Osteocyte (in vitro differentiated cells): ENCODE data around the gene CDS1. TPM values are rescaled to one million over a fixed set of nuclear protein-coding genes. Genes with fewer than 3 reads are reported as not detected.
"Not testable (repeated sequence)": the region's sequence is repeated elsewhere in the genome, so short reads cannot be mapped to it uniquely, and the experiment has no call there.

ENCODE experiments used
- DNase-seq: peaks from one replicate; pipeline ENCODE4 v3.0.0; 2021; ENCODE audit warnings: mixed read lengths; ENCODE audit not compliant: unreplicated experiment; ENCODE audit errors: extremely low spot score
- H3K27ac Mint-ChIP-seq: one replicate; pipeline ENCODE4 v1.8.0; 2021; ENCODE audit warnings: mild to moderate bottlenecking, mixed read lengths; ENCODE audit not compliant: unreplicated experiment
- H3K27me3 Mint-ChIP-seq: one replicate; pipeline ENCODE4 v1.8.0; 2021; ENCODE audit warnings: mixed read lengths; ENCODE audit not compliant: unreplicated experiment
- H3K36me3 Mint-ChIP-seq: one replicate; pipeline ENCODE4 v1.8.0; 2021; ENCODE audit warnings: mixed read lengths; ENCODE audit not compliant: unreplicated experiment
- H3K4me1 Mint-ChIP-seq: one replicate; pipeline ENCODE4 v1.8.0; 2021; ENCODE audit warnings: mixed read lengths; ENCODE audit not compliant: unreplicated experiment
- H3K4me3 Mint-ChIP-seq: one replicate; pipeline ENCODE4 v1.8.0; 2021; ENCODE audit warnings: mild to moderate bottlenecking, moderate library complexity, mixed read lengths; ENCODE audit not compliant: unreplicated experiment
- H3K9me3 Mint-ChIP-seq: one replicate; pipeline ENCODE4 v1.8.0; 2021; ENCODE audit warnings: mixed read lengths; ENCODE audit not compliant: unreplicated experiment
- total RNA-seq: library from RNA; stranded (reverse); gene quantifications from 2 replicates; pipeline ENCODE4 v1.2.1, GENCODE V29; 2021
- TF ChIP-seq, protein P1 (sequence below): fragments of 200-600 bp; sonication (generic); IDR thresholded peaks from 2 replicates; pipeline ENCODE4 v1.5.0; 2021; ENCODE audit warnings: antibody characterized with exemption, mild to moderate bottlenecking, moderate library complexity

Gene CDS1
- total RNA-seq, 1 donor from 2014 or later = not detected

DNA sequence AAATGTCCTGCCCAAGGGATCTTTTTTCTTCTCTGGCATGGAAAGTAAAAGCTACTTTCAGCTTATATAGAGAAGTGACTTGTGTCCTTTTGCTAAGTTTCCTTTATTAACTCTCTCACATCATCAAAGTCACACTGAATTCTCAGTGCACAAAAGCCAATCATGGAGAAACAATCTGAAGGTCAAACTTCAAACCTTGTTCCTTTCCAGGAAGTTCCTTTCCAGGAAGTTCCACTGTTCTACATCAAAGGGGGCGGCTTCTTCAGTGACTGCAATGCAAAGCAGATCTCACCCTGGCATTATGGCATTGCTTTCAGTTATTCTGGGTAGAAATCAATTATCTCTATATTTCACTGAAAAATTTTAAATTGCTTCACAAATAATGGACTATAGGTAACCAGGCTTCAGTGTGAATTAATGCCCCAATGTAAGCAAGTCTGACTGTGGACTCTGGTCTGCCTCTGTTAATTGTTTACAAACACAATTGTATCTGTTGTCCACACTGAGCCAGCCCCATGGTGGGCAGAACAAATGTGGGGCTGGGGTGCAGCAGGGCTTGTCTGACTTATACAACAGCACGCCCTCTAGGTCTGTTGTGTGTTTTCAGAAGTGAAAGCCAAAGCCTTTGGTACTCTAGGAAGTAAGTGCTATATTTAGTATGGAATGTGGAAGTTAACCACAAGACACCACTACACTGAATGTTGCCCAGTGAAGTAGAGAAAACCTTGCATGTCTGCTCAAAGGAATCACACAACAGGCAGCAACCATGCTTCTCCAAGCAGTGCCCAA lies 98.8 kb downstream of the CDS1 start:
- no peak overlapping the region for H3K4me3 Mint-ChIP-seq

DNA sequence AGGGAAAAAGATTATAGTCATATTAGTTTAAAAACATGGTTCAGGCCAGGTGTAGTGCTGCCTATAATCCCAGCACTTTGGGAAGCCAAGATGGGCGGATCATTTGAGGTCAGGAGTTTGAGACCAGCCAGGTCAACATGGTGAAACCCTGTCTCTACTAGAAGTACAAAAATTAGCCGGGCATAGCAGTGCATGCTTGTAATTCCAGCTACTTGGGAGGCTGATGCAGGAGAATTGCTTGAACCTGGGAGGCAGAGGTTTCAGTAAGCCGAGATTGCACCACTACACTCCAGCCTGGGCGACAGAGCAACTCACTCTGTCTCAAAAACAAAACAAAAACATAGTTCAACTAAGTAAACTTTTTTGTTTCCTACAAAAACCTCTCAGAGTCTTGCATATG lies 99.7 kb downstream of the CDS1 start:
- not testable (repeated sequence) for H3K27me3 Mint-ChIP-seq, H3K9me3 Mint-ChIP-seq, DNase-seq, H3K4me3 Mint-ChIP-seq
- Mint-ChIP-seq H3K36me3 (peaks cover 68% of the 10 kb centered on the region), H3K4me1 (peaks cover 21% of the 10 kb centered on the region), H3K27ac (peak overlapping the region; percentile 34)

More for the DNA sequence above, 98.8 kb downstream of the CDS1 start:
- H3K9me3 Mint-ChIP-seq = no peaks in the 10 kb centered on the region
- H3K4me1 Mint-ChIP-seq = peaks cover 20% of the 10 kb centered on the region
- H3K27ac Mint-ChIP-seq = peak overlapping the region; percentile 44
- peaks cover 69% of the 10 kb centered on the region for H3K36me3 Mint-ChIP-seq
- DNase-seq = no peak
- no peaks in the 10 kb centered on the region for H3K27me3 Mint-ChIP-seq
- TF ChIP-seq, protein P1, sequence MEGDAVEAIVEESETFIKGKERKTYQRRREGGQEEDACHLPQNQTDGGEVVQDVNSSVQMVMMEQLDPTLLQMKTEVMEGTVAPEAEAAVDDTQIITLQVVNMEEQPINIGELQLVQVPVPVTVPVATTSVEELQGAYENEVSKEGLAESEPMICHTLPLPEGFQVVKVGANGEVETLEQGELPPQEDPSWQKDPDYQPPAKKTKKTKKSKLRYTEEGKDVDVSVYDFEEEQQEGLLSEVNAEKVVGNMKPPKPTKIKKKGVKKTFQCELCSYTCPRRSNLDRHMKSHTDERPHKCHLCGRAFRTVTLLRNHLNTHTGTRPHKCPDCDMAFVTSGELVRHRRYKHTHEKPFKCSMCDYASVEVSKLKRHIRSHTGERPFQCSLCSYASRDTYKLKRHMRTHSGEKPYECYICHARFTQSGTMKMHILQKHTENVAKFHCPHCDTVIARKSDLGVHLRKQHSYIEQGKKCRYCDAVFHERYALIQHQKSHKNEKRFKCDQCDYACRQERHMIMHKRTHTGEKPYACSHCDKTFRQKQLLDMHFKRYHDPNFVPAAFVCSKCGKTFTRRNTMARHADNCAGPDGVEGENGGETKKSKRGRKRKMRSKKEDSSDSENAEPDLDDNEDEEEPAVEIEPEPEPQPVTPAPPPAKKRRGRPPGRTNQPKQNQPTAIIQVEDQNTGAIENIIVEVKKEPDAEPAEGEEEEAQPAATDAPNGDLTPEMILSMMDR = peak; percentile 21

DNA sequence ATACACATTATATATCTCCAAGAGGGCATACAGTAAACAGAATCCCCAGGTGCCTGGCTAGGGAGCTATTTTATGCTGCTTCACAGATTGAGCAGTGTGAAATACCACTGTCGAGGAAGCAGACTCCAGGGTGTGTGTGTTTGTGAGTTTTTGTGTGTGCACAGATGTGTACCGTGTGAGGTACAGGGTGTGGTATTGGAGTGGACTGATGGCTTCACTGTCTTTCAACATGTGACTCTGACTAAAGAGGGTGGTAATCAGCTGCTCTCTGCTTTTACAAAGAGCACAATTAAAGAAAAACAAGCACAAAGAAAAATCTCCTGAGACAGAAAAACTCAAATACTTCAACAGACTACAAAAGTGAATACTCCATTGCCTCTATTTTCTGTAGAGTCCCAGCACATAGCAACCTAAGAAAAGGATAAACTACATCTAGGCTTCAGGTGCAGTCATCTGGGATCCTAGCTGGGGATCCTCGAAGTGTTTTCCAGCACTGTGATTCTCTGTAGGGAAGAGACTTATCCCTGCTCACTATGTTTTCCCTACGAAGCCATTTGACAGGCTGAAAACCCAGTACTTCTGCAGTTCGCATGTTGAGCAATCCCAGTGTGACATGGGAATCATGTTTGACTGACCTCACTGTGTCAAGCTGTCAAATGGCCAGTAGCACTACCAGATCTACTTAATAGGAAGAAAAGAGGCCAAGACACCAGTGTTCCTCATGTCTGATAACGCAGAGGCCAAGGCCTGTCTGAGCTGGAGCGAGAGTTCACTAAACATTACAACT lies 100.3 kb downstream of the CDS1 start:
- Mint-ChIP-seq H3K9me3 (no peaks in the 10 kb centered on the region), H3K27ac (no peak overlapping the region), H3K36me3 (peaks cover 70% of the 10 kb centered on the region), H3K4me1 (peaks cover 25% of the 10 kb centered on the region), H3K27me3 (no peaks in the 10 kb centered on the region), H3K4me3 (no peak overlapping the region)
- TF ChIP-seq, protein P1 = no peak
- DNase-seq = no peak

DNA sequence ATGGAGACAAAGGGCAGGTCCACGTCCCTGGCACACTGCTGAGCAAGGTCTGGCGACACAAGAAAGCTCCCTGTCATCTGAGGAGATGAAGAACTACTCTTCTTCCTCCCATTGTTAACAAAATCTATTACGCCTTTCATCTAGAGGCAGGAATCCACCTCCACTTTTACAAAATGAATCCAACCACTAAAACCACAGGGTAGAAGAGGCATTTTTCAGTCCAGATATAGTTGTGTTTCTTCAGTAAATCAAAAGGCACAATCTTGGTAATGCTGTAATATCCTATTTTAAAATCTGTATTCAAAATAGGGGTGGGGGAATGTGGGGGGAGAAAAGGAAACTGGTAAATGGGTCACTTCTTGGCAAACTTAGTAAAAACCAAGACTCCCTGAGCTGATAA lies 101.4 kb downstream of the CDS1 start:
- H3K27ac Mint-ChIP-seq = no peak overlapping the region
- TF ChIP-seq, protein P1 = no peak
- no peaks in the 10 kb centered on the region for H3K9me3 Mint-ChIP-seq

DNA sequence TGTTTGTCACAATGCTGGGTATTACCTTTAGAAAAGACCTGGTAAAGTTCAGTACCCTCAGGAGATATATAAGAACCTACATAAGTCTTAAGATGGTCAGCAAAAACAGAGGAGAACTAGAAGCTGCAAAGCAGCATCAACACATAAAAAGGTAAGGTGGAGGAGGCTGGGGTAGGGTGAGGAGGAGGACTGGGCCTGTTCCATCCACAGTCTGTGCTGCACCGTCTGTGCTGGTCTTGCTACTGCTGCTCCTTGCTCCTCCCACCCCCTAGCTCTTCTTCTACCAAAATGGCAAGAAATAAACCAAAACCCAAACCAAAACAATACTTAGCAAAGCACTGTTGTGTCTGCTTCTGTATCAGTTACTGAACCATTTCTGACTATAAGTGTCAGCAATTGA lies 102.2 kb downstream of the CDS1 start:
- no peaks in the 10 kb centered on the region for H3K27me3 Mint-ChIP-seq
- peaks cover 33% of the 10 kb centered on the region for H3K4me1 Mint-ChIP-seq
- H3K27ac Mint-ChIP-seq = no peak overlapping the region
- H3K36me3 Mint-ChIP-seq = peaks cover 69% of the 10 kb centered on the region
- DNase-seq = no peak
- no peaks in the 10 kb centered on the region for H3K9me3 Mint-ChIP-seq
- TF ChIP-seq, protein P1 = no peak
- no peak overlapping the region for H3K4me3 Mint-ChIP-seq

More for the DNA sequence above, 101.4 kb downstream of the CDS1 start:
- no peak overlapping the region for H3K4me3 Mint-ChIP-seq
- no peaks in the 10 kb centered on the region for H3K27me3 Mint-ChIP-seq
- peaks cover 30% of the 10 kb centered on the region for H3K4me1 Mint-ChIP-seq
- DNase-seq = no peak
- peaks cover 69% of the 10 kb centered on the region for H3K36me3 Mint-ChIP-seq
